ENCODE data around the gene COMMD3. TPM values are rescaled to one million over a fixed set of nuclear protein-coding genes. Genes with fewer than 3 reads are reported as not detected.

The COMMD3 gene
- total and polyA plus RNA-seq, 2 experiments from 2014 or later = 26.4 to 104 TPM

DNA sequence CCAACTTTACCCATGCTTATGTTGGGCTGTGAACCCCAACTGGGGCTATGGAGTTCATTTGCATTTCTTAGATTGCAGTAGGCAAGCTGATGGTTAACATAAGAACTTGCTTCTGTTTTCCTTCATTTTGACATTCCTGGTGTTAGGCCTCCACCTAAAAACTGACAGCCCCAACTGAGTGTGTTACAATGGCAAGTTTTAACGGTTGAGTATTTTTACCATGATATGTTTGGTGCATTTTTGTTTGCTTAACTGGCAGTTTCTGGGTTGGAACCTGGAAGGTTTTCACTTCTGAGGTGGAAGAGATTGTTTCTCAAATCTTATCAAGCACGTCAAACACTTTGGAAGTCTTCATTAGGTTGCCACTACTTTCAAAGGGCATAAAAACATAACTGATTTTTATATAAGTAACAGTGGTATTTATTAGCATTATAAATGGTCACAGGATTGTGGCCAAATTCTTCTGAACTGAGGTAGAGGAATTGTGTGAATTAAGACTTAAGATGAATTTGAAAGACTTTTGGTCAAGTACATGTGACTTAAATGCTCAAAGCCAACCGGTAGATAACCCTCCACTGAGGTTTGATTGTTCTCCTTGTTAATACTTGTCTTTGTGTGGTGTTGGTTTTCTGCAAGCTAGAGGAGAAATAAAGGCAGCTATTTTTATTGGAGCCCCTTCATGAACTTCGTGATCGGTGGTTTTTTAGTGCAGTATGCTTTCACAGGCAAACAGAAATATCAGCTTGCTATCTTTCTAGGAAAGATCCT is 7.5 kb downstream of the COMMD3 start:
- H3K9me3 ChIP-seq (ENCODE audit: low read depth) = no peaks in the 10 kb centered on the region
- 0 out of 2 replicates have a peak, but pooled peaks cover 5% of the 10 kb centered on the region for H3K27me3 ChIP-seq (replicated peaks; ENCODE audit: insufficient read depth)
- no peak for DNase-seq
- H3K4me3 ChIP-seq = 0 out of 2 replicates have a peak overlapping the region, but pooled peaks have one; percentile 90
- no peak overlapping the region for H2AFZ ChIP-seq
- H3K4me2 ChIP-seq (ENCODE audit: unreplicated experiment) = peak overlapping the region; percentile 89
- peaks cover 42% of the 10 kb centered on the region for H3K4me1 ChIP-seq (ENCODE audit: insufficient read depth)
- no peaks in the 10 kb centered on the region for H3K9me2 ChIP-seq (ENCODE audit: insufficient read depth)
- H3K27ac ChIP-seq = no peak overlapping the region
- peaks cover 19% of the 10 kb centered on the region for H3K36me3 ChIP-seq (ENCODE audit: low read depth)
- TF ChIP-seq EZH2phosphoT487 (IDR thresholded peaks at IDR 0.05; ENCODE audit: insufficient read depth, low read depth) = no peak
- no peak for TF ChIP-seq EZH2 (IDR thresholded peaks at IDR 0.05; ENCODE audit: insufficient read depth, poor library complexity, severe bottlenecking)
- H3K79me2 ChIP-seq (ENCODE audit: insufficient read depth) = peaks cover 63% of the 10 kb centered on the region
- no peaks in the 10 kb centered on the region for H4K20me1 ChIP-seq (ENCODE audit: insufficient read depth)
- no peak overlapping the region for H3K9ac ChIP-seq
- 95 to 97% methylated on average over 5 of the region's 5 CpGs for WGBS, 2 experiments (ENCODE audit: low coverage in 1 of 2, low lambda C conversion rate in 2 of 2, missing lambda C conversion rate in 2 of 2)
- H3F3A ChIP-seq (ENCODE audit: insufficient read depth) = peaks cover 29% of the 10 kb centered on the region; the same call in 1 of the 2 replicates
- in situ Hi-C loops (cut with MboI) = no loop called here

DNA sequence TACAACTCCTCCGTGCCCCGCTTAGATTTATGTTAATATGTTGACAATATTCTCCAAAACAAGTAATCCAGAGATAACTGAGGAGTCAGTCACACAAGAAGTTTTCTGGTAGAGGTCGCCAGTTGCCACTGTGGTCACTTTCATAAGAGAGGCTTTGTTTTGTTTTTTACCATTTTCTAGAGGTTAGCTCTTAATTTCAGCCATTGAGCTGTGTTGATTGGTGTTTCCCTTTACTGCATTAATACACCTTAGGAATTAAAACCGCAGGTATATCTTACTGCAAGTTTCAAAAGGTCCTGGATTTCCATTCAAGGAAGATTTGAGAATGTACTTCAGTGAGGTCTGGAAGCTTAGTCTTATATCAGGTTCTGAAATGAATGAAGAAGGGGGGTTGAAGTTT is 8.2 kb downstream of the COMMD3 start:
- 88 to 94% methylated on average over 4 of the region's 4 CpGs for WGBS, 2 experiments (ENCODE audit: low coverage in 1 of 2, low lambda C conversion rate in 2 of 2, missing lambda C conversion rate in 2 of 2)
- Histone ChIP-seq H3K79me2 (ENCODE audit: insufficient read depth) (peaks cover 56% of the 10 kb centered on the region), H3K4me2 (ENCODE audit: unreplicated experiment) (peak overlapping the region; percentile 85), H4K20me1 (ENCODE audit: insufficient read depth) (no peaks in the 10 kb centered on the region), H3K27me3 (replicated peaks; ENCODE audit: insufficient read depth) (0 out of 2 replicates have a peak, but pooled peaks cover 5% of the 10 kb centered on the region), H3K27ac (no peak overlapping the region), H3K36me3 (ENCODE audit: low read depth) (peaks cover 26% of the 10 kb centered on the region), H2AFZ (no peak overlapping the region; the same call in 1 of the 2 replicates), H3K4me1 (ENCODE audit: insufficient read depth) (peaks cover 42% of the 10 kb centered on the region), H3K9me3 (ENCODE audit: low read depth) (no peaks in the 10 kb centered on the region), H3K9me2 (ENCODE audit: insufficient read depth) (no peaks in the 10 kb centered on the region), H3K4me3 (peak overlapping the region; percentile 80), H3K9ac (peak overlapping the region; percentile 78; the same call in 1 of the 2 replicates), H3F3A (ENCODE audit: insufficient read depth) (peaks cover 29% of the 10 kb centered on the region; the same call in 1 of the 2 replicates)
- DNase-seq = no peak
- in situ Hi-C loops (cut with MboI) = no loop called here
- TF ChIP-seq EZH2 (IDR thresholded peaks at IDR 0.05; ENCODE audit: insufficient read depth, poor library complexity, severe bottlenecking) (no peak), EZH2phosphoT487 (IDR thresholded peaks at IDR 0.05; ENCODE audit: insufficient read depth, low read depth) (no peak)

DNA sequence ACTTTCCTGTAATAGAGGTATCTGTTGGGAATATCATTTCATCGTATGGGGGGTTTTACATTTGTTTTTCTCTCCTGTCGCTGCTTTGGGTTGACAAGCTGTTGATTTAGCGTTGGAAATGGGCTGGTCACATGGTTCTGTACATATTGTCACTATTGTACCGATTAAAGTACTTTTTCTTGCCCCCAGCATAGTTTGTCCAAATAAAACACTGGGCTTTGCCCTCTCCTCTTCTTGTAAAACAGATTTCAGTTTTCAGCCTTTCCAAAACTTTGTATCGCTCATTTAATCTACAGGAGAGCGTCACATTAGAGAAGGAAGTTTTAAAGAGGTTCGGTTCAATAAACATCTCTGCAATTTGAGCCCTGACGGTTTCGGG is 8.7 kb downstream of the COMMD3 start:
- Histone ChIP-seq H3K9me3 (ENCODE audit: low read depth) (no peaks in the 10 kb centered on the region), H3F3A (ENCODE audit: insufficient read depth) (peaks cover 25% of the 10 kb centered on the region; the same call in 1 of the 2 replicates), H3K27ac (peak overlapping the region; percentile 50), H4K20me1 (ENCODE audit: insufficient read depth) (no peaks in the 10 kb centered on the region), H3K9me2 (ENCODE audit: insufficient read depth) (no peaks in the 10 kb centered on the region), H2AFZ (peak overlapping the region; percentile 68), H3K9ac (peak overlapping the region; percentile 78), H3K27me3 (replicated peaks; ENCODE audit: insufficient read depth) (0 out of 2 replicates have a peak, but pooled peaks cover 5% of the 10 kb centered on the region), H3K4me3 (peak overlapping the region; percentile 80), H3K4me1 (ENCODE audit: insufficient read depth) (peaks cover 38% of the 10 kb centered on the region), H3K36me3 (ENCODE audit: low read depth) (peaks cover 31% of the 10 kb centered on the region), H3K79me2 (ENCODE audit: insufficient read depth) (peaks cover 52% of the 10 kb centered on the region), H3K4me2 (ENCODE audit: unreplicated experiment) (peak overlapping the region; percentile 85)
- 17 to 19% methylated on average over 9 of the region's 9 CpGs for WGBS, 2 experiments (ENCODE audit: low coverage in 1 of 2, low lambda C conversion rate in 2 of 2, missing lambda C conversion rate in 2 of 2)
- in situ Hi-C loops (cut with MboI) = no loop called here
- TF ChIP-seq EZH2 (IDR thresholded peaks at IDR 0.05; ENCODE audit: insufficient read depth, poor library complexity, severe bottlenecking) (no peak), EZH2phosphoT487 (IDR thresholded peaks at IDR 0.05; ENCODE audit: insufficient read depth, low read depth) (no peak)
- DNase-seq = no peak

DNA sequence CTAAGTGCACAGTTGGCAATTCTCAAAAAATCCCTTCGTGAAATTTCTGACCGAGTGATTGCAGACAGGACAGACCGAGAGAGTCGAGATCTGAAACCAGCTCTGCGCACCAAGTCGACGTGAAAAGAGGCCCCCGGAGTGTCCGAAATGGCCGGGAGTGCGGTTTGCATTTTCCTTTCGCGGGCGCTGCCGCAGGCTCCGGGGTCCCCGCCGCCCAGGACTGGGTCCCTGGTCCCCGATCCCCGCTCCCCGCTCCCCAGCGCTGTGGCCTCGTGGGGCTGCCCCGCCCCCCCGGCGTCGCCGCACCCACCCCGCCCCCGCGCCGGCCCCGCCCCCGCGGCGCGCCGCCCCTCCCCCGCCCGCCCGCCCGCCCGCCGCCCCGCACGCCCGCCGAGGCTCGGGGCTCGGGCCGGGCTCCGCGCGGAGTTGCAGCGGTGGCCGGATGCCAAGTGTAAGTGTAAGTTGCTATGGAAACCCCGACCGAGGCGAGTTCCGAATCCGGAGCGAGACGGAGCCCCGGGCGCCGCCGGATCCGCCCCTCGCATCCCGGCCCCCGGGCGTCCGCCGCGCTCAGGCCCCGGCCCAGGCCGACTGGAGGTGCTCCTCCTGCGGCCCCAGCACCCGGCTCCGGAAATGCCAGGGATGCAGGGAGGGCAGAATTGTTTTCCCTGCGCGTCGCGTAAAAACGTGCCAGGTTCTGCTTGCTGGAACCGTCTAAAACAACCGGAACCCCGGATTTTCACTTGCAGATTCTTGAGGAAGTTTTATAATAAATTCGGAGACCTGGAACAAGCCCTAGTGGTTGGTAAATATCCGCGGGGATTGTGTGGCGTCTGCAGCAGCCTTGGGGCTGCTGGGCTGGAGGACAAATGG is 9.3 kb downstream of the COMMD3 start:
- H3K4me3 ChIP-seq = peak overlapping the region; percentile 80
- H3K36me3 ChIP-seq (ENCODE audit: low read depth) = peaks cover 37% of the 10 kb centered on the region
- H3K9ac ChIP-seq = peak overlapping the region; percentile 78
- H3K79me2 ChIP-seq (ENCODE audit: insufficient read depth) = peaks cover 52% of the 10 kb centered on the region
- no peaks in the 10 kb centered on the region for H4K20me1 ChIP-seq (ENCODE audit: insufficient read depth)
- peak; percentile 89 for DNase-seq
- peak overlapping the region; percentile 65 for H3K27ac ChIP-seq
- H3K4me2 ChIP-seq (ENCODE audit: unreplicated experiment) = peak overlapping the region; percentile 92
- in situ Hi-C loops (cut with MboI) = no loop called here
- TF ChIP-seq EZH2 (IDR thresholded peaks at IDR 0.05; ENCODE audit: insufficient read depth, poor library complexity, severe bottlenecking) (no peak), EZH2phosphoT487 (IDR thresholded peaks at IDR 0.05; ENCODE audit: insufficient read depth, low read depth) (no peak)
- peaks cover 22% of the 10 kb centered on the region; the same call in 1 of the 2 replicates for H3F3A ChIP-seq (ENCODE audit: insufficient read depth)
- WGBS, 2 experiments (ENCODE audit: low coverage in 1 of 2, low lambda C conversion rate in 2 of 2, missing lambda C conversion rate in 2 of 2) = 1 to 2% methylated on average over 52 to 72 of the region's 92 CpGs
- peaks cover 35% of the 10 kb centered on the region for H3K4me1 ChIP-seq (ENCODE audit: insufficient read depth)
- H3K9me3 ChIP-seq (ENCODE audit: low read depth) = no peaks in the 10 kb centered on the region
- H3K9me2 ChIP-seq (ENCODE audit: insufficient read depth) = no peaks in the 10 kb centered on the region
- H2AFZ ChIP-seq = peak overlapping the region; percentile 82
- H3K27me3 ChIP-seq (replicated peaks; ENCODE audit: insufficient read depth) = 0 out of 2 replicates have a peak, but pooled peaks cover 5% of the 10 kb centered on the region

Data from GM23248 (cell line).